Vagina (tissue), 2 donors: ENCODE results near the gene PMS2.

Experiments used
- CTCF ChIP-seq, 3 experiments: fragments of 450-650 bp in 2 of 3; fragments of 200-600 bp in 1 of 3; sonication (generic) in 1 of 3; IDR thresholded peaks; one replicate each; pipeline ENCODE4 v1.5.1; 2017 to 2019; ENCODE audit warnings: antibody characterized with exemption in 3 of 3, mild to moderate bottlenecking in 2 of 3, moderate library complexity in 2 of 3
- POLR2A ChIP-seq, 2 donors: fragments of 450-650 bp; IDR thresholded peaks; one replicate each; pipeline ENCODE4 v1.6.1; 2017; ENCODE audit warnings: antibody characterized with exemption in 2 of 2, mild to moderate bottlenecking in 2 of 2, moderate library complexity in 2 of 2
- POLR2AphosphoS5 ChIP-seq, 2 donors: sonication (generic); formaldehyde crosslinking; IDR thresholded peaks; one replicate each; pipeline ENCODE4 v1.9.0; 2017; ENCODE audit warnings: antibody characterized with exemption in 2 of 2, mild to moderate bottlenecking in 2 of 2, low read depth in 1 of 2; ENCODE audit not compliant: insufficient read depth in 1 of 2

GRCh38 chr7:6035686-6036085 lies 26.8 kb upstream of the PMS2 start:
- TF ChIP-seq CTCF (IDR thresholded peaks at IDR 0.05) = no peak
- TF ChIP-seq POLR2A (IDR thresholded peaks at IDR 0.05) = no peak
- no peak for TF ChIP-seq POLR2AphosphoS5 (IDR thresholded peaks at IDR 0.05; ENCODE audit: insufficient read depth in 1 of 2, low read depth in 1 of 2)
